ENCODE results near the gene COX7A2.

DNA sequence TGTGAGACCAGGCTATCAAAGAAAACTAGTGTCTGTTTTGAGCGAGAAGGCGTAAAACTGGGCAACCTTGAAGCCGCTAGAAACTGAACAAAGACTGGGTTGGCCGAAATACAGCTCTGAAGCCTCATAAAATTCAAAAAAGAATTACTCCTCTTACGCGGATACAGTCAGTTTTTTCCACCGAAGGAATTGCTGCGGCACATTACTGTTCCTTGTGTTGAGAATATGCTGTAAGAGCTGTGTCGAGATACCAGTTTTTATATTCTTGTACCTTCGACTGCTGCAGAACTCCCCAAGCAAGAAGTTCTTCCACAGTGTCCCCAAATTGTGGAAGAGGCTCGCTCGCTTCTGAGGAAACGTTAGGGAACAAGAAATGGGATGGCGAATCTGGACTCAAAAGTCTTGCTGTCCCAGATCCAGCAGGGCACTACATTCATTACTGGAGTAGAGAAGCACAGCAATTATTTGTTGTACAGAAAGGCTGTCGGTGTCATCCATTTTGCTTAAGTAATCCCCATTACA is 523 bp upstream of the COX7A2 start:
- TF ChIP-seq, protein P1, sequence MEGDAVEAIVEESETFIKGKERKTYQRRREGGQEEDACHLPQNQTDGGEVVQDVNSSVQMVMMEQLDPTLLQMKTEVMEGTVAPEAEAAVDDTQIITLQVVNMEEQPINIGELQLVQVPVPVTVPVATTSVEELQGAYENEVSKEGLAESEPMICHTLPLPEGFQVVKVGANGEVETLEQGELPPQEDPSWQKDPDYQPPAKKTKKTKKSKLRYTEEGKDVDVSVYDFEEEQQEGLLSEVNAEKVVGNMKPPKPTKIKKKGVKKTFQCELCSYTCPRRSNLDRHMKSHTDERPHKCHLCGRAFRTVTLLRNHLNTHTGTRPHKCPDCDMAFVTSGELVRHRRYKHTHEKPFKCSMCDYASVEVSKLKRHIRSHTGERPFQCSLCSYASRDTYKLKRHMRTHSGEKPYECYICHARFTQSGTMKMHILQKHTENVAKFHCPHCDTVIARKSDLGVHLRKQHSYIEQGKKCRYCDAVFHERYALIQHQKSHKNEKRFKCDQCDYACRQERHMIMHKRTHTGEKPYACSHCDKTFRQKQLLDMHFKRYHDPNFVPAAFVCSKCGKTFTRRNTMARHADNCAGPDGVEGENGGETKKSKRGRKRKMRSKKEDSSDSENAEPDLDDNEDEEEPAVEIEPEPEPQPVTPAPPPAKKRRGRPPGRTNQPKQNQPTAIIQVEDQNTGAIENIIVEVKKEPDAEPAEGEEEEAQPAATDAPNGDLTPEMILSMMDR (optimal IDR thresholded peaks at IDR 0.05 in 1 of 3, IDR thresholded peaks at IDR 0.05 in 1 of 3, conservative IDR thresholded peaks at IDR 0.05 in 1 of 3; ENCODE audit: extremely low read depth in 1 of 3, insufficient read depth in 2 of 3, low read length in 3 of 3): no peak
- TF ChIP-seq EZH2 (IDR thresholded peaks at IDR 0.05; ENCODE audit: low read length): no peak

Measured in keratinocyte (primary cell).